ENCODE measurements around the gene CCDC68. TPM values are rescaled to one million over a fixed set of nuclear protein-coding genes. Genes with fewer than 3 reads are reported as not detected.

CCDC68 gene
- total RNA-seq, 3 donors from 2014 or later (not counting 1 experiment from before 2014, with no cell fraction given): not detected

GRCh38 chr18:54983041-54983686 lies 23.9 kb upstream of the CCDC68 start:
- Histone ChIP-seq H3K27me3 (ENCODE audit: control insufficient read depth, insufficient read depth, low read length) (no peaks in the 10 kb centered on the region), H3K27ac (ENCODE audit: low read length) (no peak overlapping the region), H3K9me3 (ENCODE audit: control insufficient read depth, insufficient read depth, low read length) (no peaks in the 10 kb centered on the region), H3K36me3 (ENCODE audit: control insufficient read depth, insufficient read depth, low read length) (no peaks in the 10 kb centered on the region), H3K4me3 (ENCODE audit: low read length) (no peak overlapping the region), H3K4me1 (ENCODE audit: control insufficient read depth, insufficient read depth, low read length) (no peaks in the 10 kb centered on the region)
- H3K36me3 Mint-ChIP-seq: no peaks in the 10 kb centered on the region
- peaks cover 0 to 4% of the 10 kb centered on the region in 2 donors for H3K4me1 Mint-ChIP-seq
- intact Hi-C loops (cut with micrococcal nuclease): loop anchor here (1.0 to 2.0 kb wide), 4 partner anchors 304 to 591 kb away; no protein-coding TSS in a partner anchor
- no peak overlapping the region for H3K27ac Mint-ChIP-seq
- 30% methylated on average over 9 of the region's 9 CpGs for WGBS (ENCODE audit: insufficient coverage)
- ATAC-seq: peak; percentile 61 to 75 (median 66)
- TF ChIP-seq, protein P1, sequence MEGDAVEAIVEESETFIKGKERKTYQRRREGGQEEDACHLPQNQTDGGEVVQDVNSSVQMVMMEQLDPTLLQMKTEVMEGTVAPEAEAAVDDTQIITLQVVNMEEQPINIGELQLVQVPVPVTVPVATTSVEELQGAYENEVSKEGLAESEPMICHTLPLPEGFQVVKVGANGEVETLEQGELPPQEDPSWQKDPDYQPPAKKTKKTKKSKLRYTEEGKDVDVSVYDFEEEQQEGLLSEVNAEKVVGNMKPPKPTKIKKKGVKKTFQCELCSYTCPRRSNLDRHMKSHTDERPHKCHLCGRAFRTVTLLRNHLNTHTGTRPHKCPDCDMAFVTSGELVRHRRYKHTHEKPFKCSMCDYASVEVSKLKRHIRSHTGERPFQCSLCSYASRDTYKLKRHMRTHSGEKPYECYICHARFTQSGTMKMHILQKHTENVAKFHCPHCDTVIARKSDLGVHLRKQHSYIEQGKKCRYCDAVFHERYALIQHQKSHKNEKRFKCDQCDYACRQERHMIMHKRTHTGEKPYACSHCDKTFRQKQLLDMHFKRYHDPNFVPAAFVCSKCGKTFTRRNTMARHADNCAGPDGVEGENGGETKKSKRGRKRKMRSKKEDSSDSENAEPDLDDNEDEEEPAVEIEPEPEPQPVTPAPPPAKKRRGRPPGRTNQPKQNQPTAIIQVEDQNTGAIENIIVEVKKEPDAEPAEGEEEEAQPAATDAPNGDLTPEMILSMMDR (IDR thresholded peaks at IDR 0.05): peak; percentile 82
- peak in 1 of 2 donors; percentile 65 for DNase-seq
- H3K27me3 Mint-ChIP-seq (ENCODE audit: low read depth in 2 of 2): peaks cover 0 to 8% of the 10 kb centered on the region in 2 donors
- H3K9me3 Mint-ChIP-seq: no peaks in the 10 kb centered on the region
- H3K4me3 Mint-ChIP-seq: no peak overlapping the region

DNA sequence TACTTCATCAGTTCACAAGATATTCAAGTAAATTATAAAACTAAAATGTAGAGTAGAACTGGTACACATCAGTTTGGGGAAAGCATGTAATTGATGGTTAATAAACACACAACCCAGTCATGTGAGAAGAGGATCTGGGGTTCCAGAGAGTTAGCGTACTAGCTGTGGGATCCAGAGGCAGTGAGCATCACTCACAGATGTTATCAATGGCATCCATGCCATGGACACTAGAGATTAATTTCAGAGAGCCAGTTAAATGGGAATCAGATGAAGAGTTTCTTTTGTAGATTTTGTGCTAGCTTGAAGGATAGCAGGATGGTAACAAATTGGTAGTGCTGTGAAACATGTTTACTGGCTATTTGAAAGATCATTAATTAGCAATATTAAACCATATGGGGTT lies 21.8 kb upstream of the CCDC68 start:
- H3K27ac ChIP-seq (ENCODE audit: low read length): no peak overlapping the region
- H3K27ac Mint-ChIP-seq: no peak overlapping the region
- no peaks in the 10 kb centered on the region for H3K9me3 ChIP-seq (ENCODE audit: control insufficient read depth, insufficient read depth, low read length)
- H3K4me1 ChIP-seq (ENCODE audit: control insufficient read depth, insufficient read depth, low read length): no peaks in the 10 kb centered on the region
- ATAC-seq: no peak
- H3K4me3 ChIP-seq (ENCODE audit: low read length): no peak overlapping the region
- H3K36me3 Mint-ChIP-seq: no peaks in the 10 kb centered on the region
- H3K27me3 ChIP-seq (ENCODE audit: control insufficient read depth, insufficient read depth, low read length): no peaks in the 10 kb centered on the region
- H3K36me3 ChIP-seq (ENCODE audit: control insufficient read depth, insufficient read depth, low read length): no peaks in the 10 kb centered on the region
- intact Hi-C loops (cut with micrococcal nuclease): no loop called here
- no peaks in the 10 kb centered on the region for H3K9me3 Mint-ChIP-seq
- DNase-seq: no peak
- TF ChIP-seq, protein P1 (IDR thresholded peaks at IDR 0.05): no peak
- H3K4me3 Mint-ChIP-seq: no peak overlapping the region
- 96% methylated on average over 1 of the region's 1 CpG for whole genome bisulfite sequencing (ENCODE audit: insufficient coverage)
- H3K4me1 Mint-ChIP-seq: peaks cover 0 to 4% of the 10 kb centered on the region in 2 donors
- peaks cover 0 to 2% of the 10 kb centered on the region in 2 donors for H3K27me3 Mint-ChIP-seq (ENCODE audit: low read depth in 2 of 2)

GRCh38 chr18:54975598-54975997 lies 16.3 kb upstream of the CCDC68 start:
- Histone ChIP-seq H3K9me3 (ENCODE audit: control insufficient read depth, insufficient read depth, low read length) (no peaks in the 10 kb centered on the region), H3K27ac (ENCODE audit: low read length) (no peak overlapping the region), H3K36me3 (ENCODE audit: control insufficient read depth, insufficient read depth, low read length) (no peaks in the 10 kb centered on the region), H3K4me3 (ENCODE audit: low read length) (no peak overlapping the region), H3K27me3 (ENCODE audit: control insufficient read depth, insufficient read depth, low read length) (no peaks in the 10 kb centered on the region), H3K4me1 (ENCODE audit: control insufficient read depth, insufficient read depth, low read length) (no peaks in the 10 kb centered on the region)
- Mint-ChIP-seq H3K27ac (no peak overlapping the region), H3K4me1 (no peaks in the 10 kb centered on the region), H3K9me3 (no peaks in the 10 kb centered on the region), H3K27me3 (ENCODE audit: low read depth in 2 of 2) (peaks cover 0 to 6% of the 10 kb centered on the region in 2 donors), H3K36me3 (no peaks in the 10 kb centered on the region), H3K4me3 (no peak overlapping the region)
- intact Hi-C loops (cut with micrococcal nuclease): no loop called here
- TF ChIP-seq, protein P1 (IDR thresholded peaks at IDR 0.05): no peak
- WGBS (ENCODE audit: insufficient coverage): 98% methylated on average over 2 of the region's 2 CpGs
- ATAC-seq: no peak
- DNase-seq: no peak

GRCh38 chr18:54973046-54973445 lies 13.8 kb upstream of the CCDC68 start:
- no peak overlapping the region for H3K27ac ChIP-seq (ENCODE audit: low read length)
- Mint-ChIP-seq H3K4me1 (no peaks in the 10 kb centered on the region), H3K27me3 (ENCODE audit: low read depth in 2 of 2) (peaks cover 0 to 4% of the 10 kb centered on the region in 2 donors), H3K9me3 (no peaks in the 10 kb centered on the region), H3K4me3 (no peak overlapping the region), H3K27ac (no peak overlapping the region), H3K36me3 (no peaks in the 10 kb centered on the region)
- no peak for ATAC-seq
- H3K27me3 ChIP-seq (ENCODE audit: control insufficient read depth, insufficient read depth, low read length): no peaks in the 10 kb centered on the region
- 92% methylated on average over 7 of the region's 7 CpGs for WGBS (ENCODE audit: insufficient coverage)
- no peaks in the 10 kb centered on the region for H3K36me3 ChIP-seq (ENCODE audit: control insufficient read depth, insufficient read depth, low read length)
- H3K4me3 ChIP-seq (ENCODE audit: low read length): no peak overlapping the region
- DNase-seq: no peak
- no peaks in the 10 kb centered on the region for H3K9me3 ChIP-seq (ENCODE audit: control insufficient read depth, insufficient read depth, low read length)
- H3K4me1 ChIP-seq (ENCODE audit: control insufficient read depth, insufficient read depth, low read length): no peaks in the 10 kb centered on the region
- intact Hi-C loops (cut with micrococcal nuclease): no loop called here
- TF ChIP-seq, protein P1 (IDR thresholded peaks at IDR 0.05): no peak

Data from natural killer cell (primary cell).